ENCODE data around the gene PDE6C.

The PDE6C gene

GRCh38 chr10:93595378-93596161 is 16.8 kb upstream of the PDE6C start:
- DNase-seq, result no peak

DNA sequence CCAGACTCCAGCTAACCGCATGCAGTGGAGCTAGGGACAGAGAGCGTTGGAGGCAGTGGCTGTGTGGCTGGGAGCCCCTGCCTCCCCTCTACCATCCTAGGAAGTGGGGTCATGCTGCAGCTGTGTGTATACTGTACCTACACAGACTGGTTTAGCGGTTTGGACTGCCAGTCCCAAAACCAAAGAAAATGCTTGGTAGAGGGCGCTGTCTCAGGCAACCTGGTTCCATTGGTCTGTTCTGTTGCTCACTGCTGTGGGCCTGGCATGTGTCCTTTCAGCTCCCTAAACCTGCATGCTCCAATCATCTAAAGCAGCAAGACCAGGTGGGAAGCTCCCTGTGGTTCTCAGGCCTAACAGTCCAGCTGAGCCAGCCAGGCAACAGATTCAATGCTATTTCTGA is 15.8 kb upstream of the PDE6C start:
- no peak for DNase-seq

GRCh38 chr10:93597075-93597599 is 15.2 kb upstream of the PDE6C start:
- no peak for DNase-seq

GRCh38 chr10:93598157-93598556 is 14.2 kb upstream of the PDE6C start:
- no peak for DNase-seq

GRCh38 chr10:93599335-93599734 is 13.0 kb upstream of the PDE6C start:
- no peak for DNase-seq

DNA sequence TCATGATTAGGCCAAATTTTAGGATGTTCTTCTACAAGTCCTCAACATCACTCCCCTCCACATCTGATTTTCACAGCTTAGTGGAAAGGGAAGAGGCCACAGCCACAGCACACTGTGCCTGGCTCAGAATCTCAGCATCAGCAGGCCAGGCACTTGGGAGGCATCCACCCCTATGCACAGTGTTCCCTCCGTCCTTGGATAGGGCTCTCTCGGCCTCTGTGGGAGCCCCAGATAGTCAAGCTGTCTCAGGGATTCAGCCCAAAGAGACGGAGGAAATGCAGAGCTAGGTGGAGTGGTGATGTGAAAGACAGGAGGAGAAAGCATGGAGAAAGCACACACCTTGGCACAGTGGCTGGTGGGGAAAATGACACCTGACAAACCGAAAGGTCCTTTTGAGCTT is 12.6 kb upstream of the PDE6C start:
- no peak for DNase-seq

DNA sequence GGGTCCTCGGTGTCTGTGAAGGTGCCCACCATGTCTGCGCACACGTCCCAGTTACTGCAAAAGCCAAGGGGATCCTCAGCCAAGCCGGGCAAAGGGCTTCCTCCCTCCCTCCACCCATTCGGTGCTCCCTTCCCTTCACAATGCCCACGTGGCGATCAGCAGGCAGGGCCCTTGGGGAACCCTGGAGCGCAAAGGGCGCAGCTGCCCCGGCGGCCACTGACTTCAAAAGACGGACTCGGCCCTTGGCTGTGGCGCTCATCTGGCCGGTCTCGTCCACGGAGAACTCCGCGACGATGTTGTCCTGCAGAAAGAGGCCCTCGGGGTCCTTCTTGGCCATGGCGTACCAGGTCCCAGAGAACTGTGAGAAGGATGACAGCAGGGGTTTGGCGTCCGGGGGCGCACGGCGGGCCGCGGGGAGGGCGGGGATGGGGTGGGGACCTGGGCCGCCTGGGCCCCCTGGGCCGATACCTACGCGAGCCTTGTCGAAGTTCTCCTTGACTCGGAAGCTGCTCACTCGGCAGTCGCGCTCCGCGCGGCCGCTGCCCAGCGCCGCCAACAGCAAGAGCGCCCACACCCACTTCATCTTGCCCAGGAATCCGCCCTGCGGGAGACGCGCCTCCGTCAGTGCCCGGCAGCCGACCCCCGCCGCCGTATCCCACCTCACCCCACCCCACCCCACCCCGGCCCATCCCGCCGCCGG is 11.7 kb upstream of the PDE6C start:
- DNase-seq, result no peak

- DNase-seq, result no peak
Measured at GRCh38 chr10:93601146-93601773, 11.1 kb upstream of the PDE6C start, which contains the start of gene RBP4. Gene RBP4 (minus strand): TSS chr10:93601235. CDS start chr10:93601028, 207 bp downstream.

- DNase-seq, result no peak
Measured at GRCh38 chr10:93601774-93602162, 10.6 kb upstream of the PDE6C start.

- DNase-seq, result no peak
Measured at GRCh38 chr10:93603023-93603422, 9.3 kb upstream of the PDE6C start.

DNA sequence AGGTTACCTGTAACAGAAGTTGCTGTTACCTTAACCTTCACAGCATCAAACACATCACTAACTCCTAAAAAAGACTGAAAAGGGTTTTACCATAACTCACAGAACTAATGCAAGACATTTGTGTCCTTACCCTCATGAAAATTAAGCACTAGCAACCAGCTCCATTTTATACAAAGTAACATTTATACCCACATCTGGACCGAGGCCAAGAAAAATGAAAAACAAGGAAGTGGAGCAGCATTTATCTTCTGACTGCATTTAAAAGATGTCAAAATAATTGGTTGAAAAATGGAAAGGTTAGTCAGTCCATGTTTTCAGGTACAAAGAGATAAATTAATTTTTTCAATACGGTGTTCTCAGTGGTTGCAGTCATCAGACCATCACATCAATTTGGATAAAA is 8.2 kb upstream of the PDE6C start:
- DNase-seq, result no peak

GRCh38 chr10:93608421-93608820 is 3.9 kb upstream of the PDE6C start:
- DNase-seq, result no peak

DNA sequence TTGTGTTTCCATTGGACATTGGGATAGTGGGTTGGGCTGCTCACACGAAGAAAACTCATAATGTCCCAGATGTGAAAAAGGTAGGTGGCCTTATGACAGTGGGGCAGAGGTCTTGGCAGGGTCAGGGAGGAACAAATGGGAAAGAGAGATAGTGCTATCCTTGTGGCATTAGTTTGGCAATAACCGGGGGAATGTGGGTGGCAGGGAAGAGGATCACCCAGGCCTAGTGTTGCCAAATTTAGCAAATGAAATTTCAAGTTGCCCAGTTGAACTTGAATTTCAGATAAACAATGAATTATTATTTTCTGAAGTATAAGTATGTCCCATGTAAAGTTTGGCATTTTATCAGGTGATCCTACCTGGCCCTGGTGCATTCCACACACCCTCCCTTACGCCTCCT is 789 bp downstream of the PDE6C start:
- no peak for DNase-seq

DNA sequence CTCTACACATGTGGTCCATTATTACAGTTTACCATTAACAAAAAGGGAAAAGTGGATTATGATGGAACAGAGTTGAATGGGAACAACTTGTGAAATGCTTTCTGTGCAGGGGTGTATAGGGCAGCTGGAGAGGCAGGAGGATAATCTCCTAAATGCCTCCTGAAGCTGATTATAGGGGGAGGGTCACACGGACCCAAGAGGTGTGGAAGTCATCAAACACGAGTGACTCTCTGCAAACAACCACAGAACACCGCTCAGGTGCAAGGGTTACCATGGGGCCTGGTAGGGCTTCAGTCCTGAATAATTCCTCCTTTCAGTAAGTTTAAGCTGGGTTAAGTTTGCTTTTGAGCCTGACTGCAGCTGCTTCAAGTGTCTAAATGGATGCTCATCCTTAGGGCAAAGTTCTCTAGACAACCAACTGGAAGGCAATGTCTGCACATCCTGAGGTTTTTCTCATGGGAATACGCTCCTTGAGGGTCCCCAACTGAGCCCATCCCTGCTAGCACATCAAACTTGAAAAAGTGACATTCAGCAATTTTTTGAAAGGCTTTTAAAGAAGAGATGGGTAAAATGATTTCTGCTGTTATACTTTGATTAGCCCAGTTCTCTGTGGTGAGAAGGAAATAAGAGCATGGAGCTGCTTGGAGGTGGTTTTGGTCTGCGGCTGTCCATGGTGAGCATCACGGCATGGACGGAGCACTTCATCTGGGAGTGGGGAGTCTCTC is 1.9 kb downstream of the PDE6C start:
- no peak for DNase-seq

DNA sequence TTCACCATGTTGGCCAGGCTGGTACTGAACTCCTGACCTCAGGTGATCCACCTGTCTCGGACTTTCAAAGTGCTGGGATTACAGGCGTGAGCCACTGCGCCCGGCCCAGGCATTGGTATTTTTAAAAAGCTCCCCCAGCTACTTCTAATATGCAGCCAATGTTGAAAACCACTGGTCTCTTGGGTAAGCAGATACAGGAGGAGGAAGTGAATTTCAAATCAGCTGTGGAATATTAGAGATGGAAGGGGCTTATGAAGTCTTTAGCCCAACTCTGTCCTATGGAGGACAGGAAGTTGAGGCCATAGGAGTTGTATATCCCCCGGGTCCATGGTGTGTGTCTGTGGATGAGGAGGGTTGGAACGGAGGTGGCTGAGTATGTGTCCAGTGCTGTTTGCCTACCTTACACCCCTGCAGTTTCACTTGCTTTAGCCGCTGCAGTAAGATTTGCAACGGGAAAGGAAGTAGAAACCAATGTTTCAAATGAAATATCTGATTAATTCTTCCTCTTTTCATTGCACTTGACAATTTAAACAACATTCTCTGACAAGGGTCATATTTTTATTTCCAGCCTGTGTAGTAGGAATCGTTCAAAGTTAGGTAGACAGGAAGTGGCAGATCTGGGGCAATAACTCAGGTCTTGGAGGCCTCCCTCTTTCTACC is 3.4 kb downstream of the PDE6C start:
- DNase-seq, result no peak

- no peak for DNase-seq
Measured at GRCh38 chr10:93620925-93621324, 8.6 kb downstream of the PDE6C start.

- no peak for DNase-seq
Measured at GRCh38 chr10:93622942-93623341, 10.6 kb downstream of the PDE6C start.

GRCh38 chr10:93628858-93629257 is 16.5 kb downstream of the PDE6C start:
- no peak for DNase-seq

DNA sequence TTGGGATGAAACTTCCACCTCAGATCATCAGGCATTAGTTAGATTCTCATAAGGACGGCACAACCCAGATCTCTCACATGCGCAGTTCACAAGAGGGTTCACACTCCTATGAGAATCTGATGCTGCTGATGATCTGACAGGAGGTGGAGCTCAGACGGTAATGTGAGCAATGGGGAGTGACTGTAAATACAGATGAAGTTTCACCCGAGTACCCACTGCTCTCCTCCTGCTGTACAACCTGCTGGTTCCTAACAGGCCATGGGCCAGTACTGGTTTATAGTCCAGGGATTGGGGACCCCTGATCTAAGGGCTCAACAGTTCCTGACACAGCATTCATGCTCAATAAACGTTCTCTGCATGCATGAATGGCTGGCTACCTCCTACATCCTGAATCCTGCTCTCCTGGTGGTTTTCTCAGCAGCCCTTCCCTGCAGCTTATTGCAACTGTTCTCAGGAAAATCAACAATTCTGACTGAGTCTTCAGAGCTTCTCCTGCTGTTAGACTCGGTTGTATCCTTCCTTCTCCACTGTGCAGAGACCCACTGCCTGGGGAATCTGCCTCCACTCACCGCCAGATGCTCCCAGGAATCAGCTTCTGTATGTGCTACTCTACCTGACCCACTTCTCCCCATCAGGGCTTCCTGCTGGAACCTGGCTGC is 17.4 kb downstream of the PDE6C start:
- no peak for DNase-seq

GRCh38 chr10:93630625-93631557 is 18.6 kb downstream of the PDE6C start:
- DNase-seq, result no peak

DNA sequence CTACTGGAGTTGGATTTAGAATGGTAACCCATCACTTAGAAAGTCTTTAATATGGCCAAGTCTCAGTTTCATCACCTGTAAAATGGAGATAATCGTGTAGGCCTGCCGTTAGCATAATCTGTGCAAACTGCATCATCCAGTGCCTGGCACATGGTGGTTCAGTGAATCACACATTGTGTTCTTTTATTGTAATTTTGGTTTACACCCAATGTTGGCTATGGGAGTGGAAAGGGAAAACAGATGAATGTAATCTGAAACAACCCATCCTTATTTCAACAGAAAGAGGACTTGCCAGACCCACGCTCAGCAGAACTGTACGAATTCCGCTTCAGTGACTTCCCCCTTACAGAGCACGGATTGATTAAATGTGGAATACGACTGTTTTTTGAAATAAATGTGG is 27.5 kb downstream of the PDE6C start:
- DNase-seq, result no peak
